ENCODE data around the gene IGF1R. TPM values are rescaled to one million over a fixed set of nuclear protein-coding genes. Genes with fewer than 3 reads are reported as not detected.

IGF1R gene
- total RNA-seq, 4 donors from 2014 or later, result 31.6 to 87.8 (median 60.0) TPM

DNA sequence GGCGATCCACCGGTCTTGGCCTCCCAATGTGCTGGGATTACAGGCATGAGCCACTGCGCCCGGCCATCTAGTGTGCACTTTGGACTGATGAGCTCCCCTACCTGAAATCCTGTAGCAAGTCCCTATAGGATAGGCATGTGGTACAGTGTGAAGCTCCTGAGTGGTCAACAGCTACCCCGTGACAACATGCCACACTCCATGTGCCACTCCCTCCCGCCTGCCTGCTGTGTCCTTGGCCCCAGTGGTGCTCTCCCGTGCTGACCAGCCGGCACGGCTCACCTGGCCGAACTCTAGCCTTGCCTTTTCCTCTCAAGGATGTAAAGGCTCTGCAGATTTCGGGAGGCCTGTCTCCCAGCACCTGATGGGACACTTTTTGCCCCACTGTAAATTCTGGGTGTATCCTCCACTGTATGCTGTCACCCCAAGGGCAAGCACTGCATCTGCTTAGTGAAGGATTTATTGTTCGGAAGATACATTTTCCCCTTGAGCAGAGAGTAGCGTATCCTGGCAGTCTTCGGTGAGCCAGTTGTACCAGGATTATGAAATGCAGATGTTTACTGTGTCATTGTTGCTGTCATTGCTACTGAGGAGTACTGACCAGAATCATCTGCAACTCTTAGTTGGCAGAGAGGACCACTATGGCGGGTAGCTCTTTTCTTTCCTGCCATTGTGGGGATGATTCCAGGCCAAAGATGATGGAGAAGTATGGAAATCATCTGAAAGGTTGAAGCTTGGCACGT lies 64.7 kb downstream of the IGF1R start:
- Histone ChIP-seq H3K9me3 (peaks cover 0 to 11% (median 1%) of the 10 kb centered on the region in 3 donors), H3K4me1 (peaks cover 0 to 71% (median 23%) of the 10 kb centered on the region in 3 donors), H3K27me3 (no peaks in the 10 kb centered on the region), H3K27ac (peak overlapping the region in 1 of 4 donors; percentile 28), H3K36me3 (peaks cover 0 to 19% of the 10 kb centered on the region in 2 donors), H3K4me3 (no peak overlapping the region)
- ATAC-seq, result no peak
- TF ChIP-seq POLR2A (IDR thresholded peaks at IDR 0.05), result no peak
- TF ChIP-seq EP300 (IDR thresholded peaks at IDR 0.05), result no peak
- no peak for TF ChIP-seq POLR2AphosphoS5 (IDR thresholded peaks at IDR 0.05)
- TF ChIP-seq, protein P1, sequence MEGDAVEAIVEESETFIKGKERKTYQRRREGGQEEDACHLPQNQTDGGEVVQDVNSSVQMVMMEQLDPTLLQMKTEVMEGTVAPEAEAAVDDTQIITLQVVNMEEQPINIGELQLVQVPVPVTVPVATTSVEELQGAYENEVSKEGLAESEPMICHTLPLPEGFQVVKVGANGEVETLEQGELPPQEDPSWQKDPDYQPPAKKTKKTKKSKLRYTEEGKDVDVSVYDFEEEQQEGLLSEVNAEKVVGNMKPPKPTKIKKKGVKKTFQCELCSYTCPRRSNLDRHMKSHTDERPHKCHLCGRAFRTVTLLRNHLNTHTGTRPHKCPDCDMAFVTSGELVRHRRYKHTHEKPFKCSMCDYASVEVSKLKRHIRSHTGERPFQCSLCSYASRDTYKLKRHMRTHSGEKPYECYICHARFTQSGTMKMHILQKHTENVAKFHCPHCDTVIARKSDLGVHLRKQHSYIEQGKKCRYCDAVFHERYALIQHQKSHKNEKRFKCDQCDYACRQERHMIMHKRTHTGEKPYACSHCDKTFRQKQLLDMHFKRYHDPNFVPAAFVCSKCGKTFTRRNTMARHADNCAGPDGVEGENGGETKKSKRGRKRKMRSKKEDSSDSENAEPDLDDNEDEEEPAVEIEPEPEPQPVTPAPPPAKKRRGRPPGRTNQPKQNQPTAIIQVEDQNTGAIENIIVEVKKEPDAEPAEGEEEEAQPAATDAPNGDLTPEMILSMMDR (IDR thresholded peaks at IDR 0.05), result no peak
- 95 to 100% methylated on average over 1 to 11 of the region's 16 CpGs for WGBS, 2 donors (ENCODE audit: low coverage in 1 of 2)

DNA sequence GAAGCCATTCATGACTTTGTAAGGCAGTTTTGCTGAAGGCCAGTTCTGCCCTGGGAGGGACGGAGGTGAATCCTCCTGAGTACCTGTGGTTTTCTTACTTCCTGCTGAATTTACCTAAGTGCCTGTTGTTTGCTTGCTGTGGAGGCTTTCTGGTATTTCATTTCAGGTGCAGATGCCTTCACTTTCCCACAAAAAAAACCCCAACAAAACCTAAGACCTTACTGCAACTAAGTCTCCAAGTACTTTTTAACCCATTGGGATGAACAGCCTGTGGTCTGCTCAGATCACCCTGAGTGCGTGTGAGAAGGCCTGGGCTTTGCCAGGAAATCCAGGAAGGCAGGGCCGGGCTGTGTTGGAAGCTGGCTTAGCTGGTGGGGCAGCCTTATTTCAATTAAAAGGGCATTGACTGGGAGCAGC lies 65.3 kb downstream of the IGF1R start:
- Histone ChIP-seq H3K36me3 (peaks cover 0 to 14% of the 10 kb centered on the region in 2 donors), H3K9me3 (peaks cover 0 to 11% (median 1%) of the 10 kb centered on the region in 3 donors), H3K4me3 (no peak overlapping the region), H3K27me3 (no peaks in the 10 kb centered on the region), H3K27ac (peak overlapping the region in 2 of 4 donors; percentile 28 to 32), H3K4me1 (peaks cover 3 to 71% (median 29%) of the 10 kb centered on the region in 3 donors)
- TF ChIP-seq POLR2AphosphoS5 (IDR thresholded peaks at IDR 0.05), result no peak
- TF ChIP-seq, protein P1 (IDR thresholded peaks at IDR 0.05), result no peak
- TF ChIP-seq POLR2A (IDR thresholded peaks at IDR 0.05), result no peak
- TF ChIP-seq EP300 (IDR thresholded peaks at IDR 0.05), result no peak
- no peak for ATAC-seq
- 100% methylated on average over 2 of the region's 3 CpGs; no CpG with 5 or more reads in 1 of the 2 donors for WGBS, 2 donors (ENCODE audit: low coverage in 1 of 2)

DNA sequence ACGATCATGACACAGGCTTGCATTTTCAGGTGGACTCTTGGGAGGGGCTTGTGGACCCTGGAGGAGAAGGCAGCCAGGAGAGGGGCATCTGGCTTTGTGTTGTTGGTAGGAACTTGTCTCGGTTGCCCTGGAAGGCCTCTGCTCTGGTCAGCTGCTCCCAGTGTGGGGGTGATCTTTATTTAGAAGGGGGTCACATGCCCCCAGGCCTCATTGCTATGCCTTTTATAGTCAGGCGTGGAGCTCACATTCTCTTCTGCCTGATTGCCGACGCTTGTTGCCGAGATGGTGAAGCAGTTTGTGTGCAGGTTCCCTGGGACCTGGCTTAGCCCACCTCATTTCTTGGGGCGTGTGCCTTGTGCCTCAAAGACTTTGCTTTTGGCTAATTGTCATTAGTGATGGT lies 66.6 kb downstream of the IGF1R start:
- H3K36me3 ChIP-seq, result peaks cover 0 to 14% of the 10 kb centered on the region in 2 donors
- TF ChIP-seq EP300 (IDR thresholded peaks at IDR 0.05) (no peak), POLR2AphosphoS5 (IDR thresholded peaks at IDR 0.05) (no peak), POLR2A (IDR thresholded peaks at IDR 0.05) (no peak)
- TF ChIP-seq, protein P1 (IDR thresholded peaks at IDR 0.05), result no peak
- H3K9me3 ChIP-seq, result peaks cover 0 to 11% (median 1%) of the 10 kb centered on the region in 3 donors
- WGBS, 2 donors (ENCODE audit: low coverage in 1 of 2), result 60 to 91% methylated on average over 1 to 2 of the region's 7 CpGs
- H3K27ac ChIP-seq, result peak overlapping the region in 3 of 4 donors; percentile 4 to 32 (median 28)
- no peaks in the 10 kb centered on the region for H3K27me3 ChIP-seq
- H3K4me3 ChIP-seq, result no peak overlapping the region
- H3K4me1 ChIP-seq, result peaks cover 7 to 71% (median 37%) of the 10 kb centered on the region in 3 donors
- no peak for ATAC-seq

DNA sequence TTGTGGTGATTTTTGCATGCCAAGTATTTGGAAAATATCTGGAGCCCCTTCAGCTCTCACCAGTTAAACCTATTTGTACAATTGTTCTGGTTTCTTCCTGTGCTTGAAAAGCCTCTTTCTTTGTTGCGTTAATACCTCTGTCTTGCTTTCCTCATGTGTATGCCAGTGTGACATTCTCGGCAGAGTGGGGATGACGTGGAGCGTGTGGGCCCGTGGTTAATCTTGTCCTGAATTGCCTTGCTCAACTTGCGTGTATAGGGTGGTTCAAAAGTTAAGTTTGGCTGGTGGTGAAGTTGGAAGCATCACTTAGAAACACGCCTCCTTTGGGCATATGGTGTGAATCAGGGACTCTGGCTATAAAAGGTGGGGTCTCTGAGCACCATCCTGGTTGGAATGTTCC lies 67.1 kb downstream of the IGF1R start:
- peaks cover 0 to 14% of the 10 kb centered on the region in 2 donors for H3K36me3 ChIP-seq
- peaks cover 0 to 11% (median 1%) of the 10 kb centered on the region in 3 donors for H3K9me3 ChIP-seq
- H3K27ac ChIP-seq, result peak overlapping the region in 3 of 4 donors; percentile 4 to 32 (median 28)
- H3K4me1 ChIP-seq, result peaks cover 7 to 75% (median 37%) of the 10 kb centered on the region in 3 donors
- TF ChIP-seq, protein P1 (IDR thresholded peaks at IDR 0.05), result no peak
- no peak for TF ChIP-seq POLR2AphosphoS5 (IDR thresholded peaks at IDR 0.05)
- no peak for TF ChIP-seq POLR2A (IDR thresholded peaks at IDR 0.05)
- no peak for TF ChIP-seq EP300 (IDR thresholded peaks at IDR 0.05)
- ATAC-seq, result no peak
- WGBS, 2 donors (ENCODE audit: low coverage in 1 of 2), result 77 to 83% methylated on average over 6 of the region's 7 CpGs
- no peaks in the 10 kb centered on the region for H3K27me3 ChIP-seq
- no peak overlapping the region for H3K4me3 ChIP-seq
